Measurements from ENCODE around the gene SLC6A17. TPM values are rescaled to one million over a fixed set of nuclear protein-coding genes. Genes with fewer than 3 reads are reported as not detected.

SLC6A17 gene
- total and polyA plus RNA-seq, 2 donors (not counting 3 experiments of a cell fraction or from before 2014, with no cell fraction given), result 0.03 TPM; not detected in 1

- BruUV-seq (replicated peaks), result no TSS peak
- TF ChIP-seq POLR2A (IDR thresholded peaks at IDR 0.05; ENCODE audit: low read depth, low read length) (no peak), MYC (IDR thresholded peaks at IDR 0.05; ENCODE audit: low read depth, low read length) (no peak), EZH2 (IDR thresholded peaks at IDR 0.05; ENCODE audit: borderline replicate concordance, low read depth, low read length, severe bottlenecking) (no peak), GATA2 (IDR thresholded peaks at IDR 0.05; ENCODE audit: insufficient read depth, insufficient read length, low read depth, low read length) (no peak), MAX (IDR thresholded peaks at IDR 0.05; ENCODE audit: insufficient read depth, insufficient read length) (no peak)
- H3K4me2 ChIP-seq (ENCODE audit: insufficient read depth, low read length), result no peak overlapping the region
- intact Hi-C loops (cut with micrococcal nuclease) (no loop called here), dilution Hi-C loops (cut with MboI; ENCODE audit: extremely low pct_ligation_motif_present, low sequenced_read_pairs) (no loop called here)
- DNase-seq (ENCODE audit: low read depth, low spot score) (no peak), FAIRE-seq (no peak)
- no peaks in the 10 kb centered on the region for H3K36me3 ChIP-seq (ENCODE audit: control insufficient read depth in 2 of 2, extremely low read depth in 1 of 2, insufficient read depth in 2 of 2, low read length in 2 of 2)
- no peaks in the 10 kb centered on the region for H3K4me1 ChIP-seq (ENCODE audit: control insufficient read depth, extremely low read depth, insufficient read depth, low read length)
- no peaks in the 10 kb centered on the region for H4K20me1 ChIP-seq (replicated peaks; ENCODE audit: control insufficient read depth, extremely low read depth, insufficient read depth, low read length)
- H3K4me3 ChIP-seq (replicated peaks in 1 of 3; ENCODE audit: insufficient read depth in 1 of 3, low read depth in 1 of 3, low read length in 3 of 3), result no peak overlapping the region
- no peaks in the 10 kb centered on the region for H3K79me2 ChIP-seq (ENCODE audit: control insufficient read depth, insufficient read depth, low read length)
- no peak overlapping the region for H3K27ac ChIP-seq (ENCODE audit: insufficient read depth, low read depth, low read length)
- peaks cover 8 to 24% of the 10 kb centered on the region in 2 experiments for H3K27me3 ChIP-seq (ENCODE audit: control insufficient read depth in 2 of 2, insufficient read depth in 2 of 2, low read length in 2 of 2)
- H3K9me3 ChIP-seq (replicated peaks; ENCODE audit: control insufficient read depth, insufficient read depth, low read length), result no peaks in the 10 kb centered on the region
- no peaks in the 10 kb centered on the region for H3K9me1 ChIP-seq (replicated peaks; ENCODE audit: control insufficient read depth, extremely low read depth, insufficient read depth, low read length)
- no peak overlapping the region for H2AFZ ChIP-seq (ENCODE audit: low read depth, low read length)
- CTCF ChIA-PET, result interaction anchor here (1.0 to 1.5 kb wide), 3 partner anchors 16 to 312 kb away, joined by 3 read pairs; no protein-coding TSS in a partner anchor
- H3K9ac ChIP-seq (replicated peaks; ENCODE audit: extremely low read depth, insufficient read depth, low read length), result no peak overlapping the region
- POLR2A ChIA-PET, result no interaction called here
Observed at GRCh38 chr1:110184446-110184845, 34.2 kb downstream of the SLC6A17 start.

- Histone ChIP-seq H3K79me2 (ENCODE audit: control insufficient read depth, insufficient read depth, low read length) (no peaks in the 10 kb centered on the region), H3K4me1 (ENCODE audit: control insufficient read depth, extremely low read depth, insufficient read depth, low read length) (no peaks in the 10 kb centered on the region), H3K9me1 (replicated peaks; ENCODE audit: control insufficient read depth, extremely low read depth, insufficient read depth, low read length) (no peaks in the 10 kb centered on the region), H3K9me3 (replicated peaks; ENCODE audit: control insufficient read depth, insufficient read depth, low read length) (no peaks in the 10 kb centered on the region), H3K4me3 (replicated peaks in 1 of 3; ENCODE audit: insufficient read depth in 1 of 3, low read depth in 1 of 3, low read length in 3 of 3) (no peak overlapping the region), H2AFZ (ENCODE audit: low read depth, low read length) (no peak overlapping the region), H3K36me3 (ENCODE audit: control insufficient read depth in 2 of 2, extremely low read depth in 1 of 2, insufficient read depth in 2 of 2, low read length in 2 of 2) (no peaks in the 10 kb centered on the region), H4K20me1 (replicated peaks; ENCODE audit: control insufficient read depth, extremely low read depth, insufficient read depth, low read length) (no peaks in the 10 kb centered on the region), H3K27ac (ENCODE audit: insufficient read depth, low read depth, low read length) (no peak overlapping the region), H3K27me3 (ENCODE audit: control insufficient read depth in 2 of 2, insufficient read depth in 2 of 2, low read length in 2 of 2) (peaks cover 8 to 24% of the 10 kb centered on the region in 2 experiments), H3K4me2 (ENCODE audit: insufficient read depth, low read length) (no peak overlapping the region), H3K9ac (replicated peaks; ENCODE audit: extremely low read depth, insufficient read depth, low read length) (no peak overlapping the region)
- POLR2A ChIA-PET, result no interaction called here
- TF ChIP-seq CTCF (IDR thresholded peaks at IDR 0.05; ENCODE audit: extremely low read depth in 1 of 2, insufficient read depth in 1 of 2, low read depth in 1 of 2, low read length in 2 of 2) (no peak), GATA2 (IDR thresholded peaks at IDR 0.05; ENCODE audit: insufficient read depth, insufficient read length, low read depth, low read length) (no peak), EZH2 (IDR thresholded peaks at IDR 0.05; ENCODE audit: borderline replicate concordance, low read depth, low read length, severe bottlenecking) (no peak), POLR2A (IDR thresholded peaks at IDR 0.05; ENCODE audit: low read depth, low read length) (no peak), MYC (IDR thresholded peaks at IDR 0.05; ENCODE audit: low read depth, low read length) (no peak), MAX (IDR thresholded peaks at IDR 0.05; ENCODE audit: insufficient read depth, insufficient read length) (no peak), JUN (IDR thresholded peaks at IDR 0.05; ENCODE audit: borderline replicate concordance, insufficient read depth, insufficient read length, low read depth) (no peak), POLR2AphosphoS5 (IDR thresholded peaks at IDR 0.05; ENCODE audit: insufficient read depth, low read depth, low read length) (no peak), FOS (IDR thresholded peaks at IDR 0.05; ENCODE audit: borderline replicate concordance, insufficient read depth, low read length) (no peak)
- CTCF ChIA-PET, result interaction anchor here (1.0 to 1.5 kb wide), 2 partner anchors 127 to 311 kb away, joined by 3 read pairs; no protein-coding TSS in a partner anchor
- intact Hi-C loops (cut with micrococcal nuclease) (no loop called here), dilution Hi-C loops (cut with MboI; ENCODE audit: extremely low pct_ligation_motif_present, low sequenced_read_pairs) (no loop called here)
- FAIRE-seq (no peak), DNase-seq (ENCODE audit: low read depth, low spot score) (no peak)
- no TSS peak for BruUV-seq (replicated peaks)
Observed at GRCh38 chr1:110185181-110185580, 34.9 kb downstream of the SLC6A17 start.
